Measurements from ENCODE around the gene HUS1.
"Not testable (repeated sequence)": the region's sequence is repeated elsewhere in the genome, so short reads cannot be mapped to it uniquely, and the experiment has no call there.

HUS1 gene

GRCh38 chr7:48009954-48010353 is 30.5 kb upstream of the HUS1 start:
- TF ChIP-seq ZFX (IDR thresholded peaks at IDR 0.05) = no peak
- no peak for TF ChIP-seq CTCF (conservative IDR thresholded peaks at IDR 0.05)
- no peak overlapping the region for H3K27ac ChIP-seq

- TF ChIP-seq ZFX (IDR thresholded peaks at IDR 0.05) (no peak), CTCF (conservative IDR thresholded peaks at IDR 0.05) (peak; percentile 29)
- no peak overlapping the region for H3K27ac ChIP-seq
Observed at GRCh38 chr7:48009257-48009656, 29.8 kb upstream of the HUS1 start.

- no peak overlapping the region for H3K27ac ChIP-seq
- TF ChIP-seq CTCF (conservative IDR thresholded peaks at IDR 0.05) = no peak
- no peak for TF ChIP-seq ZFX (IDR thresholded peaks at IDR 0.05)
Observed at GRCh38 chr7:48006866-48007265, 27.5 kb upstream of the HUS1 start.

- no peak overlapping the region for H3K27ac ChIP-seq
- TF ChIP-seq CTCF (conservative IDR thresholded peaks at IDR 0.05) (no peak), ZFX (IDR thresholded peaks at IDR 0.05) (no peak)
Observed at GRCh38 chr7:48004638-48005037, 25.2 kb upstream of the HUS1 start.

- TF ChIP-seq ZFX (IDR thresholded peaks at IDR 0.05) (no peak), CTCF (conservative IDR thresholded peaks at IDR 0.05) (no peak)
- no peak overlapping the region for H3K27ac ChIP-seq
Observed at GRCh38 chr7:48004032-48004431, 24.6 kb upstream of the HUS1 start.

- H3K27ac ChIP-seq = not testable (repeated sequence)
Observed at GRCh38 chr7:48000164-48000563, 20.7 kb upstream of the HUS1 start.

GRCh38 chr7:47999413-47999812 is 20.0 kb upstream of the HUS1 start:
- no peak overlapping the region for H3K27ac ChIP-seq
- TF ChIP-seq CTCF (conservative IDR thresholded peaks at IDR 0.05) (no peak), ZFX (IDR thresholded peaks at IDR 0.05) (no peak)

GRCh38 chr7:47992446-47992845 is 13.0 kb upstream of the HUS1 start:
- TF ChIP-seq CTCF (conservative IDR thresholded peaks at IDR 0.05) (no peak), ZFX (IDR thresholded peaks at IDR 0.05) (no peak)
- H3K27ac ChIP-seq = no peak overlapping the region
